Mesenchymal stem cell (in vitro differentiated cells and primary cell): ENCODE results near the gene NPLOC4.

Source experiments
- DNase-seq: peaks from one replicate; pipeline ENCODE4 v3.0.0-alpha.2; 2013
- H2AFZ ChIP-seq: one replicate; pipeline ENCODE4 v1.6.1; 2013; ENCODE audit warnings: low read depth, mild to moderate bottlenecking, control low read depth, inconsistent platforms, low read length, moderate library complexity
- H2AK5ac ChIP-seq: 2 replicates; pipeline ENCODE4 v1.6.1; 2013; ENCODE audit warnings: low read length, moderate library complexity, mild to moderate bottlenecking, inconsistent platforms; ENCODE audit not compliant: severe bottlenecking
- H2BK120ac ChIP-seq: one replicate; pipeline ENCODE4 v1.6.1; 2013; ENCODE audit warnings: low read depth, mild to moderate bottlenecking, inconsistent platforms, low read length, moderate library complexity
- H2BK12ac ChIP-seq, 2 experiments: one replicate each; pipeline ENCODE4 v1.6.1; 2013; ENCODE audit warnings: inconsistent platforms in 2 of 2, low read length in 2 of 2, mild to moderate bottlenecking in 2 of 2, moderate library complexity in 2 of 2, control low read depth in 1 of 2
- H2BK15ac ChIP-seq: one replicate; pipeline ENCODE4 v1.6.1; 2013; ENCODE audit warnings: mild to moderate bottlenecking, low read depth, inconsistent platforms; ENCODE audit not compliant: poor library complexity, severe bottlenecking
- H2BK5ac ChIP-seq: 2 replicates; pipeline ENCODE4 v1.6.1; 2013; ENCODE audit warnings: low read depth, mild to moderate bottlenecking, low read length, control low read depth, inconsistent platforms; ENCODE audit not compliant: poor library complexity, severe bottlenecking
- H3K14ac ChIP-seq, 2 experiments: one replicate each; pipeline ENCODE4 v1.6.1; 2013; ENCODE audit warnings: inconsistent platforms in 2 of 2, low read length in 2 of 2, control low read depth in 1 of 2, mild to moderate bottlenecking in 1 of 2, moderate library complexity in 1 of 2
- H3K18ac ChIP-seq, 2 experiments: one replicate each; pipeline ENCODE4 v1.6.1; 2013; ENCODE audit warnings: inconsistent platforms in 2 of 2, low read length in 2 of 2, control low read depth in 1 of 2, low read depth in 1 of 2, mild to moderate bottlenecking in 1 of 2
- H3K23ac ChIP-seq, 2 experiments: one replicate each; pipeline ENCODE4 v1.6.1; 2013; ENCODE audit warnings: inconsistent platforms in 2 of 2, low read length in 2 of 2, mild to moderate bottlenecking in 2 of 2, moderate library complexity in 2 of 2, control low read depth in 1 of 2
- H3K27ac ChIP-seq: 2 replicates; pipeline ENCODE4 v1.5.1; 2013; ENCODE audit warnings: mild to moderate bottlenecking, moderate library complexity, low read length, control low read depth, inconsistent platforms; ENCODE audit not compliant: poor library complexity, severe bottlenecking
- H3K27me3 ChIP-seq, 2 experiments: 2 replicates each; pipeline versions ENCODE4 v1.6.1 to v1.7.0; 2013; ENCODE audit warnings: low read length in 2 of 2, mild to moderate bottlenecking in 2 of 2, moderate library complexity in 2 of 2, control low read depth in 1 of 2, inconsistent platforms in 1 of 2; ENCODE audit not compliant: control insufficient read depth in 1 of 2, insufficient read depth in 1 of 2
- H3K36me3 ChIP-seq, 2 experiments: 2 replicates each; pipeline versions ENCODE4 v1.6.1 to v1.7.0; 2013; ENCODE audit warnings: low read length in 2 of 2, control low read depth in 1 of 2, inconsistent platforms in 1 of 2, low read depth in 1 of 2, mild to moderate bottlenecking in 1 of 2; ENCODE audit not compliant: insufficient read depth in 2 of 2, control insufficient read depth in 1 of 2
- H3K4ac ChIP-seq, 2 experiments: one replicate each; pipeline ENCODE4 v1.6.1; 2013; ENCODE audit warnings: inconsistent platforms in 2 of 2, low read length in 2 of 2, mild to moderate bottlenecking in 2 of 2, moderate library complexity in 2 of 2, control low read depth in 1 of 2, low read depth in 1 of 2
- H3K4me1 ChIP-seq: 2 replicates; pipeline ENCODE4 v1.6.1; 2013; ENCODE audit warnings: low read depth, low read length, control low read depth; ENCODE audit not compliant: control insufficient read depth, insufficient read depth
- H3K4me2 ChIP-seq: 2 replicates; pipeline ENCODE4 v1.6.1; 2013; ENCODE audit warnings: low read length, mild to moderate bottlenecking, inconsistent platforms; ENCODE audit not compliant: poor library complexity, severe bottlenecking
- H3K4me3 ChIP-seq, 2 experiments: 2 replicates each; pipeline versions ENCODE4 v1.5.1 to v1.7.0; 2013; ENCODE audit warnings: low read length in 2 of 2, mild to moderate bottlenecking in 2 of 2, control low read depth in 1 of 2, low read depth in 1 of 2; ENCODE audit not compliant: insufficient read depth in 1 of 2
- H3K79me1 ChIP-seq: replicated peaks from 2 replicates; pipeline ENCODE4 v1.6.1; 2013; ENCODE audit warnings: mild to moderate bottlenecking, control low read depth, low read length, inconsistent platforms; ENCODE audit not compliant: poor library complexity, severe bottlenecking
- H3K9ac ChIP-seq: 2 replicates; pipeline ENCODE4 v1.7.0; 2013; ENCODE audit warnings: mild to moderate bottlenecking, low read length, moderate library complexity
- H3K9me3 ChIP-seq: 2 replicates; pipeline ENCODE4 v1.7.0; 2013; ENCODE audit warnings: mild to moderate bottlenecking, low read length; ENCODE audit not compliant: control insufficient read depth
- H4K8ac ChIP-seq: one replicate; pipeline ENCODE4 v1.6.1; 2013; ENCODE audit warnings: inconsistent platforms, mild to moderate bottlenecking, low read length, moderate library complexity
- H4K91ac ChIP-seq: one replicate; pipeline ENCODE4 v1.6.1; 2013; ENCODE audit warnings: mild to moderate bottlenecking, low read length, inconsistent platforms
- WGBS: methylation state at CpG from one replicate; pipeline ENCODE4 v1.1.7; 2013; ENCODE audit warnings: mixed read lengths; 5-methylcytosine and 5-hydroxymethylcytosine counted together

Gene NPLOC4

DNA sequence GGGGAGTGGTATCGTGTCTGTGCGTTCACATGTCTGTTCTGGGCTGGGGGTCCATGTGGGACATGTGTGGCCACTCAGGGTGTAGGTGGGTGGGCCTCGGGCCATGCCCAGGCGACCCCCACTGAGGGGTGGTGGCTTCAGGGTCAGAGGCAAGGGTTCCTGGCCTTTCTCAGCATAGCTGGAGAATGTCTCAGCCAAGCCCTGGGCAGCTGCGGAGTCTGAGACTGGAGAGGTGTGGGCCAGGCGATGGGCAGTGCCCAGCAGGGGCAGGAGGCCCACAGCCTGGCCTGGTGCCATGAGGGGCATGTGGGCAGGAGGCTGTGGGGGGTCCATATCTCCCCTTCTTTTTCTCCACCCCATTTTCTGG, 107.5 kb downstream of the NPLOC4 start:
- Histone ChIP-seq H3K4me3 (no peak overlapping the region), H3K4me1 (peaks cover 5% of the 10 kb centered on the region), H2BK12ac (no peak overlapping the region), H3K36me3 (peaks cover 0 to 4% of the 10 kb centered on the region in 2 experiments), H2AK5ac (no peak overlapping the region), H3K27ac (no peak overlapping the region), H3K14ac (no peak overlapping the region), H3K4ac (no peak overlapping the region), H4K91ac (no peak overlapping the region), H4K8ac (no peak overlapping the region), H3K4me2 (no peak overlapping the region), H3K79me1 (no peaks in the 10 kb centered on the region), H3K9me3 (no peaks in the 10 kb centered on the region), H3K23ac (no peak overlapping the region), H2BK15ac (no peak overlapping the region), H3K18ac (no peak overlapping the region), H2BK5ac (no peak overlapping the region), H2AFZ (no peak overlapping the region), H3K27me3 (peaks cover 1 to 51% of the 10 kb centered on the region in 2 experiments), H3K9ac (no peak overlapping the region), H2BK120ac (no peak overlapping the region)
- no peak for DNase-seq
- WGBS: 83% methylated on average over 6 of the region's 6 CpGs

DNA sequence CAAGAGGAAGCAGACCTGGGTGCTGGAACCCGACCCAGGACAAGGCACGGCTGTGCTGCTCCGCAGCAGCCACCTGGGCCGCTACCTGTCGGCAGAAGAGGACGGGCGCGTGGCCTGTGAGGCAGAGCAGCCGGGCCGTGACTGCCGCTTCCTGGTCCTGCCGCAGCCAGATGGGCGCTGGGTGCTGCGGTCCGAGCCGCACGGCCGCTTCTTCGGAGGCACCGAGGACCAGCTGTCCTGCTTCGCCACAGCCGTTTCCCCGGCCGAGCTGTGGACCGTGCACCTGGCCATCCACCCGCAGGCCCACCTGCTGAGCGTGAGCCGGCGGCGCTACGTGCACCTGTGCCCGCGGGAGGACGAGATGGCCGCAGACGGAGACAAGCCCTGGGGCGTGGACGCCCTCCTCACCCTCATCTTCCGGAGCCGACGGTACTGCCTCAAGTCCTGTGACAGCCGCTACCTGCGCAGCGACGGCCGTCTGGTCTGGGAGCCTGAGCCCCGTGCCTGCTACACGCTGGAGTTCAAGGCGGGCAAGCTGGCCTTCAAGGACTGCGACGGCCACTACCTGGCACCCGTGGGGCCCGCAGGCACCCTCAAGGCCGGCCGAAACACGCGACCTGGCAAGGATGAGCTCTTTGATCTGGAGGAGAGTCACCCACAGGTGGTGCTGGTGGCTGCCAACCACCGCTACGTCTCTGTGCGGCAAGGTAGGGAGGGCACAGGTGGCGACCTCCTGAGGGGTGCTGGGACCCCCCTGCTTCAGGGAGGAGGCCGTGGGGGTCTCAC, 108.1 kb downstream of the NPLOC4 start:
- peaks cover 0 to 4% of the 10 kb centered on the region in 2 experiments for H3K36me3 ChIP-seq
- DNase-seq: no peak

DNA sequence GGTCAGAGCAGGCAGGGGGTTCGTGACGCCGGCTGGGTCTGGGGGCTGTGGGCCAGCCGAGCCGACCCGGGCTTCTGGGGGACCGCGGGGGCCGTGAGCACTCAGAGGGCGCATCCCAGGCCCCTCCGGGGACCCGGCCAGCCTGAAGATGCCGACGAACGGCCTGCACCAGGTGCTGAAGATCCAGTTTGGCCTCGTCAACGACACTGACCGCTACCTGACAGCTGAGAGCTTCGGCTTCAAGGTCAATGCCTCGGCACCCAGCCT, 108.6 kb downstream of the NPLOC4 start:
- no peak overlapping the region for H2AK5ac ChIP-seq
- H3K18ac ChIP-seq: no peak overlapping the region
- H3K27me3 ChIP-seq: peaks cover 0 to 50% of the 10 kb centered on the region in 2 experiments
- no peak overlapping the region for H3K4me3 ChIP-seq
- no peak overlapping the region for H3K4ac ChIP-seq
- no peak overlapping the region for H3K23ac ChIP-seq
- no peak overlapping the region for H2AFZ ChIP-seq
- H3K14ac ChIP-seq: no peak overlapping the region
- peaks cover 14% of the 10 kb centered on the region for H3K4me1 ChIP-seq
- H2BK5ac ChIP-seq: no peak overlapping the region
- 86% methylated on average over 16 of the region's 20 CpGs for whole genome bisulfite sequencing
- peaks cover 0 to 4% of the 10 kb centered on the region in 2 experiments for H3K36me3 ChIP-seq
- no peak overlapping the region for H4K8ac ChIP-seq
- no peak overlapping the region for H2BK120ac ChIP-seq
- H2BK12ac ChIP-seq: no peak overlapping the region
- no peak for DNase-seq
- no peaks in the 10 kb centered on the region for H3K79me1 ChIP-seq
- no peaks in the 10 kb centered on the region for H3K9me3 ChIP-seq
- H3K9ac ChIP-seq: no peak overlapping the region
- H3K27ac ChIP-seq: no peak overlapping the region
- H2BK15ac ChIP-seq: no peak overlapping the region
- H4K91ac ChIP-seq: no peak overlapping the region
- H3K4me2 ChIP-seq: no peak overlapping the region

More for the DNA sequence above, 108.1 kb downstream of the NPLOC4 start:
- H3K79me1 ChIP-seq: no peaks in the 10 kb centered on the region
- 93% methylated on average over 62 of the region's 62 CpGs for WGBS
- peaks cover 0 to 51% of the 10 kb centered on the region in 2 experiments for H3K27me3 ChIP-seq
- H3K4me3 ChIP-seq: no peak overlapping the region
- H4K91ac ChIP-seq: no peak overlapping the region
- H2BK5ac ChIP-seq: no peak overlapping the region
- no peak overlapping the region for H3K27ac ChIP-seq
- no peak overlapping the region for H3K18ac ChIP-seq
- H3K9me3 ChIP-seq: no peaks in the 10 kb centered on the region
- H2BK12ac ChIP-seq: no peak overlapping the region
- H3K23ac ChIP-seq: no peak overlapping the region
- H2BK15ac ChIP-seq: no peak overlapping the region
- no peak overlapping the region for H2AK5ac ChIP-seq
- peaks cover 9% of the 10 kb centered on the region for H3K4me1 ChIP-seq
- H4K8ac ChIP-seq: no peak overlapping the region
- H2AFZ ChIP-seq: no peak overlapping the region
- H3K4ac ChIP-seq: no peak overlapping the region
- H3K14ac ChIP-seq: no peak overlapping the region
- H2BK120ac ChIP-seq: no peak overlapping the region
- H3K9ac ChIP-seq: no peak overlapping the region
- no peak overlapping the region for H3K4me2 ChIP-seq

DNA sequence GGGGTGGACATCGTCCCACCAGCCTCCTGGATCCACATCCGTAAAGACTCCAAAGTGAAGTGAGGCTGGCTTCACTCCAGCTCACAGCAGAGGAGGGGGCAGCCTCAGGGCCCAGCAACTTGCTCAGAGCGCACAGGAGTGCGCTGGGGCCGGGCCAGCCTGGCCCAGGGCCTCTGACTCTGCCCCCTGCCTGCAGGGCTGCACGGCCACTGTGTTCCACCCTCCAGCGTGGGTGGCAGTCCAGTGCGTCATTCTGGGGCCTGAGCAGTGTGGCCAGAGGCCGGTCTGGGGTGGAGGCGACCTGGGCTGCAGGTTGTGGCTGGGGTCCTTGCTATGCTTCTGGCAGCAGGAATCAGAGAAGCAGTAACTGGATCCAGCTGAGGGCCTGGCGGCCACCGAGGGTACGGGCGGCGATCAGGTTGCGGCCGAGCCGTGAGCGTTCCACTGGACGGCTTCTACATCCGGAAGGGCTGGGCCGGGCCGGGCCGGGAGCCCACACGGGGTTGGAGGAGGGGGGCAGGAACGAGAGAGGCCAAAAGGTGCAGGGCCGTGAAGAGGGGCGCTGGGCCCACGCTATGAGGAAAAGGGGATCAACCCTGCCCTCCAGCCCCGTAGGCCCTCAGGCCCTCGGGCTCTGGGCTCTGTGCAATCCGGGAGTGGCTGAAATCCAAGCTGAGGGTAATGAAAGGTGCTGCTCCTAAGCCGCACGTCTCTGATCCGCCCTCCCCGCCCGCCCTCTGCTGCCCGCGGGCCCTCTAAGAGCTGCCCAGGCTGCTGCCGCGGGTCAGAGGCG, 109.1 kb downstream of the NPLOC4 start, which contains the start of gene FSCN2:
Gene FSCN2 (plus strand): TSS at position 787 of the 793 bp plus-strand sequence. CDS start 155 bp downstream, outside the sequence.
- H3K18ac ChIP-seq: no peak within 1 kb of the TSS
- peaks cover 0 to 48% of the 10 kb centered on the region in 2 experiments for H3K27me3 ChIP-seq
- H3K36me3 ChIP-seq: peaks cover 0 to 4% of the 10 kb centered on the region in 2 experiments
- H3K4me3 ChIP-seq: no peak within 1 kb of the TSS
- no peak within 1 kb of the TSS for H4K91ac ChIP-seq
- H3K27ac ChIP-seq: no peak within 1 kb of the TSS
- no peak within 1 kb of the TSS for H3K14ac ChIP-seq
- no peak within 1 kb of the TSS for H2BK5ac ChIP-seq
- H3K9me3 ChIP-seq: no peaks in the 10 kb centered on the region
- peak within 1 kb of the TSS; percentile 18 for H3K9ac ChIP-seq
- no peak within 1 kb of the TSS for H3K23ac ChIP-seq
- H2BK15ac ChIP-seq: no peak within 1 kb of the TSS
- H3K79me1 ChIP-seq: no peaks in the 10 kb centered on the region
- no peak within 1 kb of the TSS for H3K4ac ChIP-seq
- no peak within 1 kb of the TSS for H2AK5ac ChIP-seq
- H2BK120ac ChIP-seq: no peak within 1 kb of the TSS
- H2AFZ ChIP-seq: no peak within 1 kb of the TSS
- H3K4me1 ChIP-seq: peaks cover 19% of the 10 kb centered on the region
- 78% methylated on average over 42 of the region's 42 CpGs for WGBS
- H3K4me2 ChIP-seq: no peak within 1 kb of the TSS
- H2BK12ac ChIP-seq: no peak within 1 kb of the TSS
- no peak for DNase-seq
- no peak within 1 kb of the TSS for H4K8ac ChIP-seq
